ENCODE data around the gene U2AF2. TPM values are rescaled to one million over a fixed set of nuclear protein-coding genes. Genes with fewer than 3 reads are reported as not detected.

The U2AF2 gene
- total and polyA plus RNA-seq, 2 of the 4 experiments (the other 2 are of a cell fraction), result 120 to 260 TPM

DNA sequence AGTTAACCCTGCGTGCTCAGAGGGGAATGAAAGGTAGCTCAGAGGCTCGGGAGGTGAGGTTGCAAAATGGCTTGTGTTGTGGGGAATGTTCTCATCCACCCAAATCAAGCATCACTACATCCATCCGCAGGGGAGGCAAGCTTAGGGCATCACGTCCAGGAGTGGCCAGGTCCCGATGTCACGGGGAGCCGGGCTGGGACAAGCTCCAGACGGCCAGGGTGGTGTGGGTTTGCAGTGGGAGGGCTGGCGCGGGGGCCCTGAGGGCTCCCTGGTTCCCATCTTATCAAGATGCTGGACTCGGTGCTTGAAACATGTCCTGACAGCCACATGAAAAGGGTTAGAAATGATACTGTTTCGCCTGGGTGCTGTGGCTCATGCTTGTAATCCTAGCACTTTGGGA is 46.0 kb downstream of the U2AF2 start:
- Histone ChIP-seq H3K4me3 (ENCODE audit: insufficient read depth, low read depth, low read length) (no peak overlapping the region), H3K23ac (ENCODE audit: low read depth, low read length) (no peak overlapping the region), H4K5ac (ENCODE audit: low read depth, low read length) (no peak overlapping the region), H3K9me1 (ENCODE audit: insufficient read depth, low read length) (no peaks in the 10 kb centered on the region), H3K4ac (ENCODE audit: low read depth, low read length) (no peak overlapping the region), H3K27ac (ENCODE audit: insufficient read depth, low read length) (no peak overlapping the region), H2BK5ac (ENCODE audit: low read depth, low read length, poor library complexity, severe bottlenecking) (no peak overlapping the region), H2BK15ac (ENCODE audit: low read depth, low read length) (no peak overlapping the region), H3K36me3 (ENCODE audit: control insufficient read depth, insufficient read depth, low read length) (peaks cover 27% of the 10 kb centered on the region), H3K79me1 (ENCODE audit: low read depth in 1 of 2, low read length in 2 of 2) (no peaks in the 10 kb centered on the region; a peak in 1 of 4 replicates), H3K27me3 (ENCODE audit: control insufficient read depth, insufficient read depth, low read length) (no peaks in the 10 kb centered on the region), H4K20me1 (ENCODE audit: insufficient read depth, low read length) (no peaks in the 10 kb centered on the region), H3K9ac (ENCODE audit: low read depth, low read length) (no peak overlapping the region), H4K91ac (ENCODE audit: insufficient read depth, low read depth, low read length) (no peak overlapping the region), H3K4me2 (ENCODE audit: low read depth, low read length) (no peak overlapping the region), H3K4me1 (ENCODE audit: control insufficient read depth, insufficient read depth, low read length) (no peaks in the 10 kb centered on the region), H2AFZ (replicated peaks; ENCODE audit: low read length, poor library complexity) (no peak overlapping the region), H3K18ac (ENCODE audit: low read depth, low read length) (no peak overlapping the region), H3K9me3 (ENCODE audit: control insufficient read depth, insufficient read depth, low read length) (peaks cover 5% of the 10 kb centered on the region), H2BK20ac (ENCODE audit: low read depth, low read length) (no peak overlapping the region), H2BK120ac (ENCODE audit: low read depth, low read length) (no peak overlapping the region), H3K56ac (ENCODE audit: extremely low read depth, insufficient read depth, low read length) (no peak overlapping the region), H4K8ac (ENCODE audit: low read depth in 2 of 2, low read length in 2 of 2) (no peak overlapping the region), H2AK5ac (ENCODE audit: low read depth, low read length) (no peak overlapping the region), H2AK9ac (replicated peaks; ENCODE audit: low read depth, low read length, poor library complexity) (peak overlapping the region; percentile 50), H3K14ac (replicated peaks; ENCODE audit: low read depth, low read length) (no peak overlapping the region)
- DNase-seq (no peak), ATAC-seq (ENCODE audit: low read depth) (no peak)
- in situ Hi-C loops (cut with MboI; ENCODE audit: low sequenced_read_pairs) (no loop called here), dilution Hi-C loops (cut with HindIII; ENCODE audit: low sequenced_read_pairs, unreplicated experiment) (no loop called here), intact Hi-C loops (cut with micrococcal nuclease) (no loop called here)
- WGBS, 2 experiments (ENCODE audit: extremely low coverage in 2 of 2, insufficient read length in 1 of 2), result 96% methylated on average over 5 of the region's 12 CpGs; no CpG with 5 or more reads in 1 of the 2 experiments
- ChIA-PET POLR2A (ENCODE audit: unreplicated experiment) (no interaction called here), CTCF (no interaction called here)
- BruUV-seq (replicated peaks), result no TSS peak
- TF ChIP-seq FOS (IDR thresholded peaks at IDR 0.05; ENCODE audit: low read depth, low read length) (no peak), RCOR1 (IDR thresholded peaks at IDR 0.05; ENCODE audit: insufficient replicate concordance, low read length) (no peak), CEBPB (IDR thresholded peaks at IDR 0.05; ENCODE audit: low read depth, low read length) (no peak), CHD1 (IDR thresholded peaks at IDR 0.05; ENCODE audit: low read depth, low read length) (no peak), POLR2A (IDR thresholded peaks at IDR 0.05; ENCODE audit: low read depth, low read length) (no peak), USF2 (IDR thresholded peaks at IDR 0.05; ENCODE audit: low read depth, low read length) (no peak), SMC3 (IDR thresholded peaks at IDR 0.05; ENCODE audit: low read depth, low read length) (no peak), NFE2L2 (IDR thresholded peaks at IDR 0.05; ENCODE audit: low read depth, low read length) (no peak)
- TF ChIP-seq, protein P1, sequence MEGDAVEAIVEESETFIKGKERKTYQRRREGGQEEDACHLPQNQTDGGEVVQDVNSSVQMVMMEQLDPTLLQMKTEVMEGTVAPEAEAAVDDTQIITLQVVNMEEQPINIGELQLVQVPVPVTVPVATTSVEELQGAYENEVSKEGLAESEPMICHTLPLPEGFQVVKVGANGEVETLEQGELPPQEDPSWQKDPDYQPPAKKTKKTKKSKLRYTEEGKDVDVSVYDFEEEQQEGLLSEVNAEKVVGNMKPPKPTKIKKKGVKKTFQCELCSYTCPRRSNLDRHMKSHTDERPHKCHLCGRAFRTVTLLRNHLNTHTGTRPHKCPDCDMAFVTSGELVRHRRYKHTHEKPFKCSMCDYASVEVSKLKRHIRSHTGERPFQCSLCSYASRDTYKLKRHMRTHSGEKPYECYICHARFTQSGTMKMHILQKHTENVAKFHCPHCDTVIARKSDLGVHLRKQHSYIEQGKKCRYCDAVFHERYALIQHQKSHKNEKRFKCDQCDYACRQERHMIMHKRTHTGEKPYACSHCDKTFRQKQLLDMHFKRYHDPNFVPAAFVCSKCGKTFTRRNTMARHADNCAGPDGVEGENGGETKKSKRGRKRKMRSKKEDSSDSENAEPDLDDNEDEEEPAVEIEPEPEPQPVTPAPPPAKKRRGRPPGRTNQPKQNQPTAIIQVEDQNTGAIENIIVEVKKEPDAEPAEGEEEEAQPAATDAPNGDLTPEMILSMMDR (conservative IDR thresholded peaks at IDR 0.05; ENCODE audit: low read depth, low read length), result no peak
